Smooth muscle cell (in vitro differentiated cells): ENCODE data around the gene LOXL3. TPM values are rescaled to one million over a fixed set of nuclear protein-coding genes. Genes with fewer than 3 reads are reported as not detected.

ENCODE experiments used
- DNase-seq: peaks from one replicate; lab custom pipeline; 2025; ENCODE audit not compliant: unreplicated experiment; lab: John Stamatoyannopoulos, UW
- H2AFZ ChIP-seq: fragments of 200-600 bp; sonication (generic); 2 replicates; pipeline ENCODE4 v1.6.0; 2016; ENCODE audit warnings: antibody characterized with exemption, low read depth, mild to moderate bottlenecking
- H3F3A ChIP-seq: fragments of 200-600 bp; sonication (generic); 2 replicates; pipeline ENCODE4 v1.6.0; 2017; ENCODE audit warnings: antibody characterized with exemption, low read depth
- H3K27ac ChIP-seq: fragments of 200-600 bp; sonication (generic); 2 replicates; pipeline ENCODE4 v1.5.1; 2016; ENCODE audit warnings: low read depth, mild to moderate bottlenecking
- H3K27me3 ChIP-seq: fragments of 200-600 bp; sonication (generic); 2 replicates; pipeline ENCODE4 v1.6.1; 2016; ENCODE audit warnings: low read depth, mild to moderate bottlenecking
- H3K36me3 ChIP-seq: fragments of 200-600 bp; sonication (generic); 2 replicates; pipeline ENCODE4 v1.5.1; 2016; ENCODE audit warnings: low read depth
- H3K4me1 ChIP-seq: fragments of 200-600 bp; sonication (generic); 2 replicates; pipeline ENCODE4 v1.5.1; 2016; ENCODE audit warnings: low read depth
- H3K4me2 ChIP-seq: fragments of 200-600 bp; sonication (generic); 2 replicates; pipeline ENCODE4 v1.6.0; 2016; ENCODE audit warnings: mild to moderate bottlenecking
- H3K4me3 ChIP-seq: fragments of 200-600 bp; sonication (generic); 2 replicates; pipeline ENCODE4 v1.5.1; 2016; ENCODE audit warnings: mild to moderate bottlenecking
- H3K79me2 ChIP-seq: fragments of 200-600 bp; sonication (generic); 2 replicates; pipeline ENCODE4 v1.6.0; 2016; ENCODE audit warnings: low read depth, mild to moderate bottlenecking
- H3K9ac ChIP-seq: fragments of 200-600 bp; sonication (generic); 2 replicates; pipeline ENCODE4 v1.6.0; 2016; ENCODE audit warnings: low read depth
- H3K9me3 ChIP-seq: fragments of 200-600 bp; sonication (generic); replicated peaks from 2 replicates; pipeline ENCODE4 v1.5.1; 2016; ENCODE audit warnings: low read depth
- H4K20me1 ChIP-seq: fragments of 200-600 bp; sonication (generic); 2 replicates; pipeline ENCODE4 v1.6.0; 2016; ENCODE audit warnings: low read depth
- WGBS: methylation state at CpG from one replicate; pipeline ENCODE4 v1.1.7; 2016; ENCODE audit warnings: low lambda C conversion rate; 5-methylcytosine and 5-hydroxymethylcytosine counted together
- polyA plus RNA-seq: library from polyadenylated mRNA; unstranded; fragments of >200 nt; fragmentation: Nextera tagmentation; extraction: Ambion mirVana; gene quantifications from 2 replicates; pipeline ENCODE4 v1.2.1, GENCODE V29; 2016
- total RNA-seq: library from RNA; depleted of rRNA; stranded (reverse); fragments of >200 nt; gene quantifications from 2 replicates; pipeline ENCODE4 v1.2.3, GENCODE V29; 2014
- TF ChIP-seq, protein P1 (sequence below): fragments of 200-600 bp; sonication (generic); IDR thresholded peaks from 2 replicates; pipeline ENCODE4 v1.5.1; 2017; ENCODE audit warnings: borderline replicate concordance, mild to moderate bottlenecking, antibody characterized with exemption; ENCODE audit not compliant: insufficient read depth, poor library complexity, severe bottlenecking

Gene LOXL3
- total and polyA plus RNA-seq, 2 experiments from 2014 or later: 123 to 190 TPM

DNA sequence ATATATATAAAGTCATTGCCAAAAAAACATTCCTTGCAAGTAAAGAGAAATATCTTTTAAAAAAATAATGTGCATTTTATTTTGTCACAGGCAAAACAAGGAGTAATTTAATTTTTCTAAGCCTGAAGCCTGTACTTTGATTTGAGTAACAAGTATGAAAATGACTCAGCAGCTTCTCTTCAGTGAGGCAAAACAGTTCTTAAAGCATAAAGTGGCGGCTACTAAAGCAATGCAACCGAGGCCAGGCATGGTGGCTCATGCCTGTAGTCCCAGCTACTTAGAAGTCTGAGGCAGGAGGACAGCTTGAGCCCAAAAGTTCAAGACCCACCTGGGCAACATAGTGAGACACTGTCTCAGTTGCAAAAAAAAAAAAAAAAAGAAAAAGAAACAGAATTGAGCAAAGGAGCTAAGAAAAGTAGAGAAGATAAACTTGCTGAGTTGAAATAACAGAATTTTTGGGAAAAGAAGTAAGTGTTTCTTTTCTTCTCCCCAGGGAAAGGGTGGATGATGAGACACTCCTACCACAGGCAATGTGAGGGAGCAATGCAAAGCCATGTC lies 30.4 kb upstream of the LOXL3 start:
- Histone ChIP-seq H3F3A (peaks cover 36% of the 10 kb centered on the region), H3K4me2 (peak overlapping the region; percentile 66), H3K9ac (peak overlapping the region; percentile 6), H3K27me3 (no peaks in the 10 kb centered on the region), H2AFZ (peak overlapping the region; percentile 55), H3K4me3 (no peak overlapping the region), H3K79me2 (no peaks in the 10 kb centered on the region), H3K4me1 (peaks cover 4% of the 10 kb centered on the region), H3K27ac (peak overlapping the region; percentile 74), H3K9me3 (no peaks in the 10 kb centered on the region), H4K20me1 (no peaks in the 10 kb centered on the region), H3K36me3 (no peaks in the 10 kb centered on the region)
- TF ChIP-seq, protein P1, sequence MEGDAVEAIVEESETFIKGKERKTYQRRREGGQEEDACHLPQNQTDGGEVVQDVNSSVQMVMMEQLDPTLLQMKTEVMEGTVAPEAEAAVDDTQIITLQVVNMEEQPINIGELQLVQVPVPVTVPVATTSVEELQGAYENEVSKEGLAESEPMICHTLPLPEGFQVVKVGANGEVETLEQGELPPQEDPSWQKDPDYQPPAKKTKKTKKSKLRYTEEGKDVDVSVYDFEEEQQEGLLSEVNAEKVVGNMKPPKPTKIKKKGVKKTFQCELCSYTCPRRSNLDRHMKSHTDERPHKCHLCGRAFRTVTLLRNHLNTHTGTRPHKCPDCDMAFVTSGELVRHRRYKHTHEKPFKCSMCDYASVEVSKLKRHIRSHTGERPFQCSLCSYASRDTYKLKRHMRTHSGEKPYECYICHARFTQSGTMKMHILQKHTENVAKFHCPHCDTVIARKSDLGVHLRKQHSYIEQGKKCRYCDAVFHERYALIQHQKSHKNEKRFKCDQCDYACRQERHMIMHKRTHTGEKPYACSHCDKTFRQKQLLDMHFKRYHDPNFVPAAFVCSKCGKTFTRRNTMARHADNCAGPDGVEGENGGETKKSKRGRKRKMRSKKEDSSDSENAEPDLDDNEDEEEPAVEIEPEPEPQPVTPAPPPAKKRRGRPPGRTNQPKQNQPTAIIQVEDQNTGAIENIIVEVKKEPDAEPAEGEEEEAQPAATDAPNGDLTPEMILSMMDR: no peak
- no peak for DNase-seq
- WGBS: 6% methylated on average over 2 of the region's 2 CpGs

DNA sequence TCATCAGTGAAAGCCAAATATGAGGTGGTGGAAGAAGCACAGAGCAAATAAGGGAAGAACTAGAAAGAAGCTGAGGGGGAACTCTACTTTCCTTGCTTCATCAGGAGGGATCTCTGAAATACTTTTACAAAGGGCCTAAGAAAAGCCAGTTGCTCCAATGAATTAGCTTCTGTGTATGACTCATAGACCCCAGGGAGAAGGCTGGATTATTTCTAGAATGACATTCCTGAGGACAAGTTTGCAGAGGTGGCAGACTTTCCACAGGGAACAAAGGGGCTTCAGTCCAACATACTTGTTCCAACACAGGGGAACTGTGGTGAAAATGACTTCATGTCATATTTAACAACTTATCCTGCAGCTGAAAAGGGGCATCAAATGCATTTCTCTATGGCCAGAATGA lies 29.8 kb upstream of the LOXL3 start:
- Histone ChIP-seq H4K20me1 (no peaks in the 10 kb centered on the region), H3K9me3 (no peaks in the 10 kb centered on the region), H3F3A (peaks cover 37% of the 10 kb centered on the region), H3K4me1 (peaks cover 4% of the 10 kb centered on the region), H3K4me2 (peak overlapping the region; percentile 66), H3K27ac (peak overlapping the region; percentile 74), H3K4me3 (no peak overlapping the region), H3K27me3 (no peaks in the 10 kb centered on the region), H3K36me3 (no peaks in the 10 kb centered on the region), H3K9ac (peak overlapping the region; percentile 6), H3K79me2 (no peaks in the 10 kb centered on the region), H2AFZ (no peak overlapping the region)
- no peak for DNase-seq
- TF ChIP-seq, protein P1: no peak

DNA sequence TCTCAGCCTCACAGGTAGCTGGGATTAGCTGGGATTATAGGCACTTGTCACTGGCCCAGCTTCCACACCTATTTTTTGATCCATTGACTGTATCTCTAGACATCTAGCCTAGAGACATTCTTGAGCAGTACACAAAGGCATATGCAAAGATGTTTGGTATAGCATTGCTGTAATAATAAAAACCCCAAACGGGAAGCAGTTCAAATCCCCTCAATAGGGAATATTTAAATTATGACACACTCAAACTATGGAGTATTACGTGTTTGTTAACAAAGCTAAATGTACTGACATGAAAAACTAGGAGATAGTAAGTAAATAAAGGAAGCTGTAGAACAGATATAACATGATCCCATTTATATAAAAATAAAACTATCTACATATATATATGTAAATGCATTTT lies 28.4 kb upstream of the LOXL3 start:
- H3K9ac ChIP-seq: no peak overlapping the region
- no peaks in the 10 kb centered on the region for H3K79me2 ChIP-seq
- H3K4me2 ChIP-seq: peak overlapping the region; percentile 30
- peak overlapping the region; percentile 74 for H3K27ac ChIP-seq
- H3K36me3 ChIP-seq: no peaks in the 10 kb centered on the region
- no peaks in the 10 kb centered on the region for H4K20me1 ChIP-seq
- WGBS: 49% methylated on average over 2 of the region's 2 CpGs
- no peaks in the 10 kb centered on the region for H3K27me3 ChIP-seq
- no peak for DNase-seq
- H3K4me1 ChIP-seq: peaks cover 4% of the 10 kb centered on the region
- no peak overlapping the region for H2AFZ ChIP-seq
- no peak overlapping the region for H3K4me3 ChIP-seq
- H3F3A ChIP-seq: peaks cover 39% of the 10 kb centered on the region
- H3K9me3 ChIP-seq: no peaks in the 10 kb centered on the region
- TF ChIP-seq, protein P1: no peak

DNA sequence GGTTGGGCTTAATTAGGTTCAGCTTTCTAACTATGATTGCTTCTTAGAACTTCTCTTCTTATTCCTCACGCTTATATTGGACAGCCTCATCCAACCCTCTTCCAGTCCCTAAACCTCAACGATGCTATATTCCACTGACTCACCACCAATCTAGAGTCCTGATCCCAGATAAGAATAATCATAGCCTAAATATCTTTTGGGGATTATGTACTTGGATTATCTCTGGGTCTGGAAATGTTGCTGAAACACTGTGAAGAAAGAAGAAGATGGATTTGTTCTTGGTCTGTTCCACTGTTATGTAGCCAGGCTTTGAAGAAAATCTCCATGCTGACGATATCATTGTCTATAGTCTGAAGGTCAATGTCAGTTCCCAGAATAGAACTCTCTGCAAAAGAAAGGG lies 27.7 kb upstream of the LOXL3 start:
- no peak for DNase-seq
- Histone ChIP-seq H3F3A (peaks cover 45% of the 10 kb centered on the region), H3K4me1 (peaks cover 4% of the 10 kb centered on the region), H2AFZ (no peak overlapping the region), H3K27ac (peak overlapping the region; percentile 74), H3K4me3 (no peak overlapping the region), H3K9ac (no peak overlapping the region), H3K27me3 (no peaks in the 10 kb centered on the region), H3K9me3 (no peaks in the 10 kb centered on the region), H3K36me3 (no peaks in the 10 kb centered on the region), H4K20me1 (no peaks in the 10 kb centered on the region), H3K79me2 (no peaks in the 10 kb centered on the region), H3K4me2 (peak overlapping the region; percentile 30)
- 16% methylated on average over 3 of the region's 3 CpGs for WGBS
- TF ChIP-seq, protein P1: no peak
